Measurements from ENCODE around the gene PAX3.

Gene PAX3

DNA sequence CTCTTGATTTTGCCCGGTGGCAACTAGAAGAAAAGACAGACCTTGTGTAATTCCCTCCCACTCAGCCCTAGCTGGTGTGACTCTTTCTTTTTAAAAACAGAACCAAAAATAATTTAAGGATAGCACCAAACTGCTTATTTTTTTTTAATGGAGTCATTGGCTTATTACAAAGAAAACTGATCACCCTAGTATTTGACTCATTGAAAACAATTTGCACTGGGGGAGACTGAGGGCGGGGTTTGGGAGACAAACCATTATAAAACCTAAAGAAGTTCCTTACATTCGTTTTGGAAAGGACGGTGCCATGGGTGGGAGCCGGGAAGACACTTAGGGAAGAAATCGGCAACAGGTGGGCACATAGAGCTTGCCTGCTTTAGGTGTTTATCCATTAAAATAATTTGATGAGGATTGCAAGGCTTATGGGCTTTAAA, 2.5 kb downstream of the PAX3 start:
- no peak for TF ChIP-seq ELF4 (IDR thresholded peaks at IDR 0.05)
- no peak for TF ChIP-seq HDGF (IDR thresholded peaks at IDR 0.05; ENCODE audit: borderline replicate concordance)
- TF ChIP-seq CTBP1 (IDR thresholded peaks at IDR 0.05; ENCODE audit: borderline replicate concordance), result no peak
- no peak for TF ChIP-seq FOXA1 (IDR thresholded peaks at IDR 0.05)
- no peak for TF ChIP-seq TARDBP (IDR thresholded peaks at IDR 0.05)
- no peak for TF ChIP-seq L3MBTL2 (conservative IDR thresholded peaks at IDR 0.05)
- TF ChIP-seq FOXK2 (IDR thresholded peaks at IDR 0.05), result no peak
- TF ChIP-seq SUZ12 (IDR thresholded peaks at IDR 0.05), result no peak
- no peak for TF ChIP-seq ZNF384 (IDR thresholded peaks at IDR 0.05)
- no peak for TF ChIP-seq LEF1 (IDR thresholded peaks at IDR 0.05; ENCODE audit: borderline replicate concordance)
- TF ChIP-seq ARNT (IDR thresholded peaks at IDR 0.05), result no peak
- TF ChIP-seq FOXM1 (IDR thresholded peaks at IDR 0.05; ENCODE audit: borderline replicate concordance), result no peak
- no peak for TF ChIP-seq BHLHE40 (IDR thresholded peaks at IDR 0.05; ENCODE audit: borderline replicate concordance)
- no peak for TF ChIP-seq SP1 (IDR thresholded peaks at IDR 0.05)
- TF ChIP-seq NFRKB (IDR thresholded peaks at IDR 0.05), result no peak
- TF ChIP-seq, protein P1, sequence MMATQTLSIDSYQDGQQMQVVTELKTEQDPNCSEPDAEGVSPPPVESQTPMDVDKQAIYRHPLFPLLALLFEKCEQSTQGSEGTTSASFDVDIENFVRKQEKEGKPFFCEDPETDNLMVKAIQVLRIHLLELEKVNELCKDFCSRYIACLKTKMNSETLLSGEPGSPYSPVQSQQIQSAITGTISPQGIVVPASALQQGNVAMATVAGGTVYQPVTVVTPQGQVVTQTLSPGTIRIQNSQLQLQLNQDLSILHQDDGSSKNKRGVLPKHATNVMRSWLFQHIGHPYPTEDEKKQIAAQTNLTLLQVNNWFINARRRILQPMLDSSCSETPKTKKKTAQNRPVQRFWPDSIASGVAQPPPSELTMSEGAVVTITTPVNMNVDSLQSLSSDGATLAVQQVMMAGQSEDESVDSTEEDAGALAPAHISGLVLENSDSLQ (IDR thresholded peaks at IDR 0.05), result no peak
- no peak for DNase-seq (ENCODE audit: extremely low spot score)
- ChIA-PET CTCF (no interaction called here), POLR2A (no interaction called here)

DNA sequence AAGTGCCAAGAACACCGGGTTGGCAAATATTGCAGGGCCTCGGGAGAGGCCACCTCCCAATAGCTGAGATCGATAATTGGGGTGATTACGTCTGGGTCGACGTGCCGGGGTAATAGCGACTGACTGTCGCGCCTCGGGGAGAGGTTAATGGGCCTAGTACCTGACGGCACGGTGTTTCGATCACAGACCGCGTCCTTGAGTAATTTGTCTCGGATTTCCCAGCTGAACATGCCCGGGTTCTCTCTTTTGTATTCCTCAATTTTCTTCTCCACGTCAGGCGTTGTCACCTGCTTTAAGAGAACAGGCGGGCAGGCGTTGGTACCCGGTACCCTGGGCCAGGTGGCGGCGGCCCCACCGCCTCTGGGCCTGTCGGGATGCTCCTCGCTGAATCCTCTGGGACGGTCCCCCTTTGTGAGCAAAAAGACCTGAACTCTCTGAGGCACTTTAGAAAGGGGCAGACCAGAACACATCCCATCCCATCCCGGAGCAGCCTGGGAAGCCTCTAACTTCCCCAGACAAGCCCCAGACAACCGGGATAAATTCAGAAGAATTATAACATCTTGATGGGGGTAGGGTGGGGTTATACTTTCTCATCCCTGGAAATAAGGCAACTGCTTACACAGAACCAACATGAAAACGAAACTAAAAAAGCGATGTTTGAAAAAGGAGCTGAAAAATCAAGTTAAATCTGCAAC, 3.3 kb downstream of the PAX3 start:
- TF ChIP-seq BHLHE40 (IDR thresholded peaks at IDR 0.05; ENCODE audit: borderline replicate concordance), result no peak
- TF ChIP-seq NFRKB (IDR thresholded peaks at IDR 0.05), result no peak
- no peak for TF ChIP-seq L3MBTL2 (conservative IDR thresholded peaks at IDR 0.05)
- TF ChIP-seq FOXK2 (IDR thresholded peaks at IDR 0.05), result no peak
- POLR2A ChIA-PET, result no interaction called here
- CTCF ChIA-PET, result no interaction called here
- DNase-seq (ENCODE audit: extremely low spot score), result no peak

DNA sequence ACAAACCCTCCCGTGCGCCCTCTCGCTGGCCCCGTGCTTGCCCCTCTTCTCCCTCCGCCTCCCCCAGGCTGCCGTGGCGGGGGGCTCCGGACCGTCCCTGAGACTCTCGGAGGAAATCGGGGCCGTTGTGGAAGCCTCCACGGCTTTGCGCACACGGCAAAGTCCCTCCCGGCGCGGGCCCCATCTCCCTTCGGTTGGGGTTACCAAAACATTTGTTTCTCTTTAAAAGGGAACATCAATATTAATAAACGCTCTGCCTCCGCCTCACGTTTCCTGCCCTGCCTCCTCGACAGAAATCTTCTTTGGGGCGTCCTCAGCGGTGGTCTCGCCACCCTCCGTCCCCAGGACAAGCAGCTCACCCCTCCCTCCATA, 3.8 kb downstream of the PAX3 start:
- no peak for TF ChIP-seq ARNT (IDR thresholded peaks at IDR 0.05)
- TF ChIP-seq BHLHE40 (IDR thresholded peaks at IDR 0.05; ENCODE audit: borderline replicate concordance), result no peak
- TF ChIP-seq CTBP1 (IDR thresholded peaks at IDR 0.05; ENCODE audit: borderline replicate concordance), result no peak
- TF ChIP-seq L3MBTL2 (conservative IDR thresholded peaks at IDR 0.05), result no peak
- DNase-seq (ENCODE audit: extremely low spot score), result no peak
- ChIA-PET POLR2A (no interaction called here), CTCF (no interaction called here)

DNA sequence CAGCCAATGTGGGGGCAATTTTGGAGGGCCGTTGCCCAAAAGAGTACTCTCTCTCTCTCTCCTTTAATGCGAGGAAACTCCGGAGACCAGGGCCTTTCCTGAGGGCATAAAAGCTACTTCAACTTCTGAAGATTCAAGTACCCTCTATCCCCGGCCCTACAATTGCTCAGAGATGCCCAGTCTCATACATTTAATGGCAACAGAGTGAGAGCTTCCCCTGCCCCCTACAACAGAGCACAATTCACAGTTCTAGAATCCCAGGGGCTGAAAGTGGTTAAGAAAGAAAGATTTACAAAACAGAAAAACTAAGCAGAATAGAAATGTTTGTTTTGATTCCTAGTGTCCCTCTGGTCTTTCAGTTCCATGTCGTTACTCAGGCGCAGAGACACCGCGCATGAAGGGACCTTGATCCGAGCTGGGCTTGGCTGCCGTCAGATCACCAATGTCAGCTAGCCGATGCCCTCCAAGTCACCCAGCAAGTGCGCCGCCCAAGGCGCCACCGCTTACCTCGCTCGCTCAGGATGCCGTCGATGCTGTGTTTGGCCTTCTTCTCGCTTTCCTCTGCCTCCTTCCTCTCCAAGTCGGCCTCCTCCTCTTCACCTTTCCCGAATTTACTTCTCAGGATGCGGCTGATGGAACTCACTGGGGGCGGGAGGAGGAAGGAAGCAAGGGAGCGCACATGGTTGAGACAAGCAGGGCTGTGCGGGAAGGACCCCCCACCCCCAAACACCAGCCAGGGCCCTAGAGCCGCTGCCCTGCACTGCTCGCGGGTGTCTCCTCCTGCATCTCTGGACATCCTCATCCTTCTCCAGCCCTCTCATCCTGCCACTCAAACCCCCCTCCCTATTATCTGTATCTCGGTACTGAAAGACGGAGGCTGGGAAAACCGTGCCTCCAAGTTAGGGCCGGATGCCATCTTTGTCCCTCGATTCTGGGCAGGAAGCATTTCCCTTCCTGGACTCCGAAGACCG, 4.9 kb downstream of the PAX3 start:
- CTCF ChIA-PET, result no interaction called here
- no peak for TF ChIP-seq L3MBTL2 (conservative IDR thresholded peaks at IDR 0.05)
- TF ChIP-seq ZNF384 (IDR thresholded peaks at IDR 0.05), result no peak
- TF ChIP-seq FOXM1 (IDR thresholded peaks at IDR 0.05; ENCODE audit: borderline replicate concordance), result no peak
- TF ChIP-seq FOXK2 (IDR thresholded peaks at IDR 0.05), result no peak
- TF ChIP-seq SP1 (IDR thresholded peaks at IDR 0.05), result no peak
- POLR2A ChIA-PET, result no interaction called here
- no peak for DNase-seq (ENCODE audit: extremely low spot score)

DNA sequence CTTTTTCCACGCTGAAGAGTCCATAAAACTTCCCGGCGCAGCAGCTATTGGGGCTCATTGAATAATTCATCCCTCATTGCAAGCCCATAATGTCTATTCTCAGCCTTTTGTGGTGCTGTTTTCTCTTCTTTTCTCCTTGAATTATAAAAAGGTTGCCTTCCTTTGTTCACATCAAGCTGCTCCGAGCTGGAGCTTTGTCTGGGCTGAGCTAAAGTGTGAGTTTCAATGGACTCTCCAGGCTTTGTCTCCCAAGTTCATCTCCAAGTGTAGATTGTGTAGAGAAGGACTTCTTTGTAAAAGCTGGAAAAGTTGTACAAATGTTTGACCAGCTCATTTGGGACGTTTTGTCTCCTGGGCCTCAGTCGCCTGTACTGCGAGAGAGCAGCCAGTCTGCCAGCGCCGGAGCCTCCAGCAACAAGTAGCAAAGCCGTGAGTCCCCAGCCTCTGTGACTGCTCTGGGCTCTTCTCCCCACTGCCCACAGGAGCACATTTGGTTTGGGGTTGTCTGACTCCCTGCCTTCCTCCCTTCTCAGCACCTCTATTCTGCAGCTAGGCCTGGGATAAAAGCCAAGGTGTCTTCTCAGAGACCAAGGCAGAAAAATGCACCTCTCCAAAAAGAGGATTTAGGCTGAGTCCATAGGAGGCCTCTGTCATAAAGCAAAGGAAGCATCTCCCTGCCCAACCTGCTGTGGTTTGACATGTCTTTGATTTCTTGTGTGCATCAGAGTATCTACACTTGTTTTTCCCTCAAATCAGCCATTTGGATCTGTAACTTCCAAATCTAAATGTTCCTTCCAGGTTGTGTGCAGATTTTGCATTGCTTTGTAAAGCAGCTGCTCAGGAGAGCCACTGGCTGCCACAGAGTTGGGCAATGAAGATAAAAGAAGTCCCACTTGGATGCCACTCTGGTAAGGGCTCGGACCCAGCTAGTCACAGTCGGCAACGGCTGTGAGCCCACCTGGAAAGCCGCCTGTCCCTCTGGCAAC, 6.4 kb downstream of the PAX3 start:
- no peak for DNase-seq (ENCODE audit: extremely low spot score)
- ChIA-PET CTCF (no interaction called here), POLR2A (no interaction called here)
- TF ChIP-seq HDGF (IDR thresholded peaks at IDR 0.05; ENCODE audit: borderline replicate concordance), result no peak
- no peak for TF ChIP-seq SUZ12 (IDR thresholded peaks at IDR 0.05)
- no peak for TF ChIP-seq CTBP1 (IDR thresholded peaks at IDR 0.05; ENCODE audit: borderline replicate concordance)
- no peak for TF ChIP-seq ZNF384 (IDR thresholded peaks at IDR 0.05)
- no peak for TF ChIP-seq BHLHE40 (IDR thresholded peaks at IDR 0.05; ENCODE audit: borderline replicate concordance)
- TF ChIP-seq FOXK2 (IDR thresholded peaks at IDR 0.05), result no peak
- no peak for TF ChIP-seq ELF4 (IDR thresholded peaks at IDR 0.05)
- TF ChIP-seq, protein P1 (IDR thresholded peaks at IDR 0.05), result no peak
- TF ChIP-seq FOXA1 (IDR thresholded peaks at IDR 0.05), result no peak
- no peak for TF ChIP-seq FOXM1 (IDR thresholded peaks at IDR 0.05; ENCODE audit: borderline replicate concordance)
- no peak for TF ChIP-seq L3MBTL2 (conservative IDR thresholded peaks at IDR 0.05)
- TF ChIP-seq ARNT (IDR thresholded peaks at IDR 0.05), result no peak
- no peak for TF ChIP-seq LEF1 (IDR thresholded peaks at IDR 0.05; ENCODE audit: borderline replicate concordance)
- TF ChIP-seq TARDBP (IDR thresholded peaks at IDR 0.05), result no peak
- TF ChIP-seq SP1 (IDR thresholded peaks at IDR 0.05), result no peak
- no peak for TF ChIP-seq NFRKB (IDR thresholded peaks at IDR 0.05)

DNA sequence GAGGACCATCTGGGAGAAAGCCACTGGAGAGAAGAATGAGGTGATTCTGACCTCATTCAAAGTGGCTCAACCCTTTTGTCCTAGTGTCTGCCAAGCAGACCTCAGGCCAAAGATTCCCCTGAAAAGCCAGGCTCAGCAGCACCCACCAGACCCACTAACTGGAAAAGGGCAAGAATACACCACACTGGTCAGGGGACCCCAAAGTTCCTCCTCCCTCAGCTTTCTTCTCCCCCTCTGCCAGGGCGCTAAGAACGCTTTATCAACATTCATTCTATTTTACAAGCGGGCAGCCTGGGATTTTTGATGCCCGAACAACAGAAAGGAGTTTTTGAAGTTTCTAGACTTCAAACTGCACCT, 7.3 kb downstream of the PAX3 start:
- no peak for TF ChIP-seq SUZ12 (IDR thresholded peaks at IDR 0.05)
- no peak for TF ChIP-seq NFRKB (IDR thresholded peaks at IDR 0.05)
- TF ChIP-seq CTBP1 (IDR thresholded peaks at IDR 0.05; ENCODE audit: borderline replicate concordance), result no peak
- no peak for TF ChIP-seq FOXM1 (IDR thresholded peaks at IDR 0.05; ENCODE audit: borderline replicate concordance)
- TF ChIP-seq, protein P1 (IDR thresholded peaks at IDR 0.05), result no peak
- no peak for TF ChIP-seq LEF1 (IDR thresholded peaks at IDR 0.05; ENCODE audit: borderline replicate concordance)
- TF ChIP-seq HDGF (IDR thresholded peaks at IDR 0.05; ENCODE audit: borderline replicate concordance), result no peak
- TF ChIP-seq SP1 (IDR thresholded peaks at IDR 0.05), result no peak
- no peak for TF ChIP-seq L3MBTL2 (conservative IDR thresholded peaks at IDR 0.05)
- no peak for TF ChIP-seq BHLHE40 (IDR thresholded peaks at IDR 0.05; ENCODE audit: borderline replicate concordance)
- TF ChIP-seq ARNT (IDR thresholded peaks at IDR 0.05), result no peak
- no peak for TF ChIP-seq FOXA1 (IDR thresholded peaks at IDR 0.05)
- TF ChIP-seq ZNF384 (IDR thresholded peaks at IDR 0.05), result no peak
- TF ChIP-seq ELF4 (IDR thresholded peaks at IDR 0.05), result no peak
- ChIA-PET CTCF (no interaction called here), POLR2A (no interaction called here)
- DNase-seq (ENCODE audit: extremely low spot score), result no peak
